Measurements from ENCODE around the gene PLD4.

DNA sequence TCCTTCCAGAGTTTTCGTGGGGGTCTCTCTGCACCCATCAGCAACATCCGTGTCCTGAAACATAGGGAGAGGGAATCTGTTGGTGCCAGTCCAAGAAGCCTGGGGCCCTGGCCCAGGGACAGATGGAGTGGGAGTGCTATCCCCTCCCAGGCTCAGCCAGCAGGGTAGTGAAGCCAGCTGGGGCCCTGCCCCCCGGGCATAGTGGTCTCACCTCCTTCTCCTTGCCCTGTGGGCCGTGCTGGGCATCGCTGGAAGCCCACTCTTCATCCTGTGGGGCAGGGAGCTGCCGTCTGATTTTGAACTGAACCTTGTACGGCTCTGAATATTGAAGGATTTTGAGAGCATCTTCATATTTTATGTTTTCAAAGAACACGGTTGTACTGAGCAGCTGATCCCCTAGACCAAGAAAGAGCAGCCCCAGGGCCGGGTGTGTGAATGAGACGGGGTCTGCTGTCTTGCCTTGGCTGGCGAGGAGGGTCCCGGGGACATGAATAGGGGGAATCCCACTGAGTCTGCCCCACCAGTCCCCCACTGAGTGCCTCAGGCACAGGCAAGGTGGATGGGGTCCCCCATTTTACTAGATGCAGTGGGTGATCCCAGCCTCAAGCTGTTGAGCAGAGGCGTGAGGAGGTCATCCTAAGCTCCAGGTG, 30.2 kb downstream of the PLD4 start:
- no peak for TF ChIP-seq EZH2phosphoT487 (IDR thresholded peaks at IDR 0.05; ENCODE audit: borderline replicate concordance)
- TF ChIP-seq, protein P1, sequence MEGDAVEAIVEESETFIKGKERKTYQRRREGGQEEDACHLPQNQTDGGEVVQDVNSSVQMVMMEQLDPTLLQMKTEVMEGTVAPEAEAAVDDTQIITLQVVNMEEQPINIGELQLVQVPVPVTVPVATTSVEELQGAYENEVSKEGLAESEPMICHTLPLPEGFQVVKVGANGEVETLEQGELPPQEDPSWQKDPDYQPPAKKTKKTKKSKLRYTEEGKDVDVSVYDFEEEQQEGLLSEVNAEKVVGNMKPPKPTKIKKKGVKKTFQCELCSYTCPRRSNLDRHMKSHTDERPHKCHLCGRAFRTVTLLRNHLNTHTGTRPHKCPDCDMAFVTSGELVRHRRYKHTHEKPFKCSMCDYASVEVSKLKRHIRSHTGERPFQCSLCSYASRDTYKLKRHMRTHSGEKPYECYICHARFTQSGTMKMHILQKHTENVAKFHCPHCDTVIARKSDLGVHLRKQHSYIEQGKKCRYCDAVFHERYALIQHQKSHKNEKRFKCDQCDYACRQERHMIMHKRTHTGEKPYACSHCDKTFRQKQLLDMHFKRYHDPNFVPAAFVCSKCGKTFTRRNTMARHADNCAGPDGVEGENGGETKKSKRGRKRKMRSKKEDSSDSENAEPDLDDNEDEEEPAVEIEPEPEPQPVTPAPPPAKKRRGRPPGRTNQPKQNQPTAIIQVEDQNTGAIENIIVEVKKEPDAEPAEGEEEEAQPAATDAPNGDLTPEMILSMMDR (conservative IDR thresholded peaks at IDR 0.05; ENCODE audit: low read length), result no peak

Measured in Loucy (cell line).